ENCODE data around the gene GPR45.

- TF ChIP-seq CTCF (IDR thresholded peaks at IDR 0.05; ENCODE audit: insufficient read depth, low read length, poor library complexity, severe bottlenecking) (no peak), EZH2phosphoT487 (conservative IDR thresholded peaks at IDR 0.05; ENCODE audit: low read length) (no peak)
Observed at GRCh38 chr2:105257981-105258380, 16.4 kb downstream of the GPR45 start.
